ENCODE measurements around the gene PTPN3. TPM values are rescaled to one million over a fixed set of nuclear protein-coding genes. Genes with fewer than 3 reads are reported as not detected.
A peak's percentile ranks its signal among the peaks of the same experiment; 100 is the strongest.

Gene PTPN3
- total and polyA plus RNA-seq, 12 donors = 3.1 to 70.7 (median 49.6) TPM

DNA sequence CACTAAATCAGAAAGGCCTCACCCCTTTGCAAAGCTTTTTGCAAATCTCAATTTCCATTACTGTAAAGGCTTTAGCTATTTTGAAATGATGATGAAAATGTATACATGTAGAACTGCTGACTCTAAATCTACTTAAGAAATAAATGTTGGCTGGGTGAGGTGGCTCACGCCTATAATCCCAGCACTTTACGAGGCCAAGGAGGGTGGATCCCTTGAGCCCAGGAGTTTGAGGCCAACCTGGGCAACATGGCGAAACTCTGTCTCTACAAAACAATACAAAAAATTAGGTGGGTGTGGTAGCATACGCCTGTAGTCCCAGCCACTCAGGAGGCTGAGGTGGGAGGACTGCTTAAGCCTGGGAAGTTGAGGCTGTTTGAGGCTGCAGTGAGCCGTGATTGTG lies 64.6 kb downstream of the PTPN3 start:
- no peak for TF ChIP-seq CTCF (IDR thresholded peaks at IDR 0.05)
- Histone ChIP-seq H3K36me3 (peaks cover 0 to 13% (median 0%) of the 10 kb centered on the region in 9 donors), H3K4me3 (no peak overlapping the region), H3K27me3 (no peaks in the 10 kb centered on the region), H3K27ac (no peak overlapping the region), H3K9me3 (no peaks in the 10 kb centered on the region), H3K4me1 (peaks cover 0 to 32% (median 7%) of the 10 kb centered on the region in 9 donors)
- DNase-seq = no peak
- intact Hi-C loops (cut with DNase I) = no loop called here
- ATAC-seq = no peak
- WGBS, 2 donors = 91 to 95% methylated on average over 5 of the region's 5 CpGs

- H3K4me3 ChIP-seq = no peak overlapping the region
- DNase-seq = no peak
- TF ChIP-seq CTCF (IDR thresholded peaks at IDR 0.05) = no peak
- peaks cover 0 to 18% (median 0%) of the 10 kb centered on the region in 9 donors for H3K36me3 ChIP-seq
- 24 to 39% methylated on average over 4 of the region's 4 CpGs for WGBS, 2 donors
- no peaks in the 10 kb centered on the region for H3K27me3 ChIP-seq
- peak overlapping the region in 1 of 10 donors; percentile 4 for H3K27ac ChIP-seq
- peak in 2 of 8 donors; percentile 4 to 10 for ATAC-seq
- H3K9me3 ChIP-seq = no peaks in the 10 kb centered on the region
- H3K4me1 ChIP-seq = peaks cover 0 to 17% (median 0%) of the 10 kb centered on the region in 9 donors
- intact Hi-C loops (cut with DNase I) = no loop called here
Observed at GRCh38 chr9:109430231-109430630, 67.9 kb downstream of the PTPN3 start.

DNA sequence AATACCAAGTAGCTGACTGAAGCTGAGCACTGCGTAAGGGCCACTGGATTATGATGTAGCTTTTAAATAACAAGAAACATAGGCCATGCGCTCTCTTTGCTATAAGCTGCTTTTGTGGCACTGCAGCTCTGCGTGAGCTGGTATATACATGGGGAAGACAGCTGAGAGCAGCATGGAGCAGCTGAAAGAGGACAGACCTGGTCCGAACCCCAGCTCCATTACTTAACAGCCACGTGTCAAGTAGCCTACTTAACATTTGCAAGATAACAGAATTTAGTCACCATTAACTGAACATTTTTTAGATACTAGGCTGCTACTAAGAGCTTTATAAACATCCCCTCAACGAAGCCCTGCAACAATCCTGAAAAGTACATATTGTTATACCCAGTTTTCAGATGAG lies 69.3 kb downstream of the PTPN3 start:
- peak overlapping the region in 8 of 10 donors; percentile 9 to 51 (median 38) for H3K4me3 ChIP-seq
- H3K27me3 ChIP-seq = no peaks in the 10 kb centered on the region
- 59 to 67% methylated on average over 6 of the region's 6 CpGs for WGBS, 2 donors
- DNase-seq = peak in 1 of 2 donors; percentile 39
- intact Hi-C loops (cut with DNase I) = no loop called here
- ATAC-seq = peak; percentile 43 to 83 (median 74)
- no peak for TF ChIP-seq CTCF (IDR thresholded peaks at IDR 0.05)
- H3K4me1 ChIP-seq = peaks cover 0 to 28% (median 0%) of the 10 kb centered on the region in 9 donors
- H3K27ac ChIP-seq = peak overlapping the region in 6 of 10 donors; percentile 44 to 83 (median 70)
- H3K9me3 ChIP-seq = no peaks in the 10 kb centered on the region
- peaks cover 0 to 18% (median 0%) of the 10 kb centered on the region in 9 donors for H3K36me3 ChIP-seq

- peak overlapping the region in 8 of 10 donors; percentile 27 to 83 (median 57) for H3K27ac ChIP-seq
- WGBS, 2 donors = 60 to 65% methylated on average over 4 of the region's 4 CpGs
- H3K4me3 ChIP-seq = peak overlapping the region in 8 of 10 donors; percentile 9 to 51 (median 38)
- no peaks in the 10 kb centered on the region for H3K9me3 ChIP-seq
- DNase-seq = no peak
- H3K27me3 ChIP-seq = no peaks in the 10 kb centered on the region
- H3K36me3 ChIP-seq = peaks cover 0 to 13% (median 0%) of the 10 kb centered on the region in 9 donors
- H3K4me1 ChIP-seq = peaks cover 0 to 38% (median 2%) of the 10 kb centered on the region in 9 donors
- ATAC-seq = peak in 1 of 8 donors; percentile 43
- no peak for TF ChIP-seq CTCF (IDR thresholded peaks at IDR 0.05)
- intact Hi-C loops (cut with DNase I) = no loop called here
Observed at GRCh38 chr9:109427886-109428285, 70.2 kb downstream of the PTPN3 start.

Data from heart right ventricle (tissue), 16 donors.